Measurements from ENCODE around the gene GALNT2. TPM values are rescaled to one million over a fixed set of nuclear protein-coding genes. Genes with fewer than 3 reads are reported as not detected.
A peak's percentile ranks its signal among the peaks of the same experiment; 100 is the strongest.

GALNT2 gene
- total and polyA plus RNA-seq, 9 of the 15 experiments (the other 6 are each of a cell fraction or from before 2014, with no cell fraction given): 1.6 to 106 (median 51.9) TPM

GRCh38 chr1:230300322-230301301 is 233.6 kb downstream of the GALNT2 start:
- 0 out of 2 replicates have a peak, but pooled peaks cover 3% of the 10 kb centered on the region for H4K20me1 ChIP-seq (replicated peaks; ENCODE audit: control insufficient read depth, insufficient read depth, low read length)
- no peak overlapping the region for H3K4me3 ChIP-seq
- H3K36me3 ChIP-seq (ENCODE audit: control insufficient read depth, insufficient read depth, low read length): no peaks in the 10 kb centered on the region
- DNase-seq (ENCODE audit: extremely low read depth in 1 of 4, low spot score in 3 of 4): no peak
- 5% methylated on average over 25 of the region's 26 CpGs for WGBS (ENCODE audit: insufficient coverage, low coverage, missing lambda C conversion rate)
- no peaks in the 10 kb centered on the region for H3K4me1 ChIP-seq (replicated peaks in 1 of 2; ENCODE audit: control insufficient read depth in 2 of 2, insufficient read depth in 2 of 2, low read length in 2 of 2)
- no peak for FAIRE-seq
- no peak for TF ChIP-seq ZBTB2 (IDR thresholded peaks at IDR 0.05)
- no peak for TF ChIP-seq STAT5A (IDR thresholded peaks at IDR 0.05; ENCODE audit: borderline replicate concordance, low read length)
- no peak for TF ChIP-seq PCBP1 (IDR thresholded peaks at IDR 0.05; ENCODE audit: low read depth, low read length, poor library complexity, severe bottlenecking)
- no peak for TF ChIP-seq MYBL2 (IDR thresholded peaks at IDR 0.05; ENCODE audit: low read depth)
- TF ChIP-seq MYBL2 (CRISPR knock-in tag; IDR thresholded peaks at IDR 0.05; ENCODE audit: borderline replicate concordance): no peak
- TF ChIP-seq SMARCA5 (IDR thresholded peaks at IDR 0.05): no peak
- TF ChIP-seq ZEB2 (IDR thresholded peaks at IDR 0.05): no peak
- no peak for TF ChIP-seq CREB1 (IDR thresholded peaks at IDR 0.05)
- no peak for TF ChIP-seq CREB1 (CRISPR knock-in tag; IDR thresholded peaks at IDR 0.05)
- TF ChIP-seq ZNF174 (CRISPR knock-in tag; IDR thresholded peaks at IDR 0.05): no peak
- TF ChIP-seq ZNF133 (CRISPR knock-in tag; IDR thresholded peaks at IDR 0.05): no peak
- TF ChIP-seq ATF4 (CRISPR knock-in tag; IDR thresholded peaks at IDR 0.05): no peak
- TF ChIP-seq HDAC6 (IDR thresholded peaks at IDR 0.05; ENCODE audit: low read depth, low read length): no peak
- no peak for TF ChIP-seq MED1 (CRISPR knock-in tag; IDR thresholded peaks at IDR 0.05; ENCODE audit: borderline replicate concordance)
- H2AFZ ChIP-seq (ENCODE audit: low read depth, low read length): no peak overlapping the region
- H3K4me2 ChIP-seq (ENCODE audit: insufficient read depth, low read length): no peak overlapping the region
- BruUV-seq (replicated peaks): no TSS peak
- no peaks in the 10 kb centered on the region for H3K79me2 ChIP-seq (ENCODE audit: control insufficient read depth, insufficient read depth, low read length)
- CTCF ChIA-PET (ENCODE audit: low intra/inter-chr PET ratio): interaction anchor here (0.7 kb wide), 1 partner anchor 416 kb away, joined by 3 read pairs; no protein-coding TSS in a partner anchor
- intact Hi-C loops (cut with micrococcal nuclease): no loop called here
- no peak overlapping the region for H3K9ac ChIP-seq (ENCODE audit: insufficient read depth in 1 of 2, low read depth in 2 of 2, low read length in 2 of 2)
- H3K9me1 ChIP-seq (ENCODE audit: control insufficient read depth, insufficient read depth, low read length): no peaks in the 10 kb centered on the region
- peaks cover 44 to 57% of the 10 kb centered on the region in 2 experiments for H3K27me3 ChIP-seq (ENCODE audit: control insufficient read depth in 2 of 2, insufficient read depth in 2 of 2, low read length in 2 of 2)
- H3K27ac ChIP-seq (ENCODE audit: extremely low read depth, low read depth, low read length): no peak overlapping the region
- in situ Hi-C loops (cut with MboI): loop anchor here (10.0 to 25.0 kb wide), 2 partner anchors 588 to 1046 kb away; no protein-coding TSS in a partner anchor
- POLR2A ChIA-PET: interaction anchor here (0.6 kb wide), 1 partner anchor 585 kb away, joined by 3 read pairs; no protein-coding TSS in a partner anchor
- H3K9me3 ChIP-seq (replicated peaks; ENCODE audit: control insufficient read depth, insufficient read depth, low read depth, low read length): no peaks in the 10 kb centered on the region
- ATAC-seq: peak; percentile 17

Measured in K562 (cell line).